ENCODE data around the gene TPH1. TPM values are rescaled to one million over a fixed set of nuclear protein-coding genes. Genes with fewer than 3 reads are reported as not detected.

The TPH1 gene
- total and polyA plus RNA-seq, 10 of the 15 experiments (the other 5 are each of a cell fraction or from before 2014, with no cell fraction given): 0.05 to 0.82 (median 0.29) TPM

- TF ChIP-seq CEBPZ (IDR thresholded peaks at IDR 0.05; ENCODE audit: low read depth, low read length) (no peak), POLR2AphosphoS2 (IDR thresholded peaks at IDR 0.05; ENCODE audit: low read depth, low read length) (0 out of 2 replicates have a peak, but pooled peaks have one; percentile 28), TARDBP (IDR thresholded peaks at IDR 0.05; ENCODE audit: borderline replicate concordance) (no peak), RAD21 (IDR thresholded peaks at IDR 0.05; ENCODE audit: insufficient read depth, low read depth, low read length) (no peak), MTA2 (IDR thresholded peaks at IDR 0.05; ENCODE audit: low read depth) (no peak), POLR2AphosphoS5 (IDR thresholded peaks at IDR 0.05; ENCODE audit: low read length) (peak; percentile 64), ZBTB33 (IDR thresholded peaks at IDR 0.05) (no peak), RFX5 (IDR thresholded peaks at IDR 0.05; ENCODE audit: low read depth, low read length) (no peak), FOXK2 (IDR thresholded peaks at IDR 0.05) (no peak), BCL11A (IDR thresholded peaks at IDR 0.05; ENCODE audit: low read depth, low read length) (no peak), CUX1 (IDR thresholded peaks at IDR 0.05; ENCODE audit: insufficient replicate concordance, low read depth, low read length) (no peak), MLLT1 (IDR thresholded peaks at IDR 0.05) (peak; percentile 77), FOXM1 (IDR thresholded peaks at IDR 0.05; ENCODE audit: low read depth, low read length) (no peak)
Measured at GRCh38 chr11:18012906-18013781, 32.9 kb downstream of the TPH1 start, which contains the start of gene SERGEF (continued).
